Activated B cell treated with CpG ODN at 0.5 μM for 24 hours (primary cell): ENCODE data around the gene GIPC3. TPM values are rescaled to one million over a fixed set of nuclear protein-coding genes. Genes with fewer than 3 reads are reported as not detected.

ENCODE experiments used
- ATAC-seq: fragments of 200-7000 bp; cut with Tn5 transposase; one replicate; pipeline ENCODE4 v1.10.0; 2021; ENCODE audit warnings: low read depth, mild to moderate bottlenecking, moderate library complexity
- CTCF ChIA-PET: fragments of 350-600 bp; sonication (Branson Sonifier 250); formaldehyde crosslinking; loops from one replicate; lab custom pipeline; 2021; ENCODE audit warnings: antibody characterized with exemption; lab: Charles Lee
- POLR2A ChIA-PET: fragments of 350-600 bp; sonication (Branson Sonifier 250); formaldehyde crosslinking; loops from one replicate; lab custom pipeline; 2021; ENCODE audit warnings: antibody characterized with exemption; lab: Charles Lee
- DNase-seq: peaks from one replicate; pipeline ENCODE4 v3.0.0; 2022
- H3K27ac Mint-ChIP-seq: one replicate; pipeline ENCODE4 v1.8.0; 2020; ENCODE audit warnings: mixed read lengths
- H3K27me3 Mint-ChIP-seq: one replicate; pipeline ENCODE4 v1.8.0; 2021; ENCODE audit warnings: mixed read lengths
- H3K36me3 Mint-ChIP-seq: one replicate; pipeline ENCODE4 v1.8.0; 2021; ENCODE audit warnings: low read depth, mixed read lengths
- H3K4me1 Mint-ChIP-seq: one replicate; pipeline ENCODE4 v1.8.0; 2021; ENCODE audit warnings: mixed read lengths
- H3K4me3 Mint-ChIP-seq: one replicate; pipeline ENCODE4 v1.8.0; 2020; ENCODE audit warnings: mild to moderate bottlenecking, mixed read lengths
- H3K9me3 Mint-ChIP-seq: one replicate; pipeline ENCODE4 v1.8.0; 2020; ENCODE audit warnings: mixed read lengths
- CTCF ChIP-seq: fragments of 200-600 bp; IDR thresholded peaks from one replicate; pipeline ENCODE4 v1.8.0; 2022; ENCODE audit warnings: antibody characterized with exemption, mild to moderate bottlenecking
- intact Hi-C: fragments of 100-400 bp; cut with micrococcal nuclease; formaldehyde crosslinking; loops from one replicate; pipeline ENCODE4 v1.15.1; 2024
- total RNA-seq: library from RNA; stranded (reverse); gene quantifications from 2 replicates; pipeline ENCODE4 v1.2.3, GENCODE V29; 2022

The GIPC3 gene
- total RNA-seq, 1 donor from 2014 or later: 0.29 TPM

DNA sequence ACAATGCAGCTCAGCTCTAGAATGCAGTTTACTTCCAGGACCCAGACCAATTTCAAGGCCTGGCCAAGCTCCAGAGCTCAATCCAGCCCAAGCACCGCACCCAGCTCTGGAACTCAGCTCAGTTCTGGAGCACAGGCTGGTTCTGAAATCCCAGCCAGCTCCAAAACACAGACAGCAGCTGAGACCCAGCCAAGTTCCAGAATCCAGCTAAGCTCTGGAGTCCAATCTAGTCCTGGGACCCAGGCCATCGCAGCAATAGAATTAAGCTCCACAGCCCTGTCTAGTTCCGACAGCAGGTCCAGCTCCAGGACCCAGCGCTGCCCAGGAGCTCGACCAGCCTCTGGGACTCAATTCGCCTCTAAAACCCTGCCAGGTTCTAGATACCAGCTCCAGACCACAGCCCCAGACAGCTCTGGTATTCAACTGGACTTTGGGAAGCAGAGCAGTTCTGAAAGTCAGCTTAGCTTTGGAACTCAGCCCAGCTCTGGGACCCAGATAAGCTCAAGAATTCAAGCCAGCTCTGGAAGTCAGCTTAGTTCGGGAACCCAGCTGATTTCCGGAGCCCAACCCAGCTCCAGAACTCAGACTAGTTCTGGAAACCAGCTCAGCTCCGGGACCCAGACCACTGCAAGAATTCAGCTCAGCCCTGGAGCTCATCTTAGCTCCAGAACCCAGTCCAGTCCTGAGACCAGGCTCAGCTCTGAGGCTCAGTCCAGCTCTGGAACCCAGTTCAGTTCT lies 6.8 kb downstream of the GIPC3 start:
- H3K27ac Mint-ChIP-seq: no peak overlapping the region
- TF ChIP-seq CTCF: no peak
- no peaks in the 10 kb centered on the region for H3K27me3 Mint-ChIP-seq

DNA sequence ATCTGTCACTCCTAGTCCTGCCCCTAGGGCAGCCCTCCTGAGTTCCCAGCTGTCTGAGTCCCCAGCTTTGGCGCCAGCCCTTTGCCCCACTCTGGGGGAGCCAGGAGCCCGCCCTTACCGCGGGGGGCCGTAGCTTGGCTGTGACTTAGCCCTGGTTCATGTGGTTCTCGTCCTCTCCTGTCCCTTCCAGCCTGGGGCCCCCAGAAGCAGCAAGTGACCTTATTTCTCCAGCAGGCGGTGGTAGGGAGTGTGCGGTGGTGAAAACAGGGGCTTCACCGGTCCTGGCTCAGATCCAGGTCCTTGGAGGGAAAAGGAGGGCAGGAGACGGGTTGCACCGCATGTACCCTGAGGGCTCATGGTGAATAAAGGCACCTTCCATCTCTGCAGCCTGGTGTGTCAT lies 7.9 kb downstream of the GIPC3 start:
- intact Hi-C loops: no loop called here
- no peaks in the 10 kb centered on the region for H3K4me1 Mint-ChIP-seq
- no peak for DNase-seq
- no peaks in the 10 kb centered on the region for H3K36me3 Mint-ChIP-seq
- no peak overlapping the region for H3K4me3 Mint-ChIP-seq
- CTCF ChIA-PET: no interaction called here
- POLR2A ChIA-PET: no interaction called here
- ATAC-seq: no peak
- TF ChIP-seq CTCF: no peak
- H3K27ac Mint-ChIP-seq: no peak overlapping the region
- no peaks in the 10 kb centered on the region for H3K9me3 Mint-ChIP-seq
- no peaks in the 10 kb centered on the region for H3K27me3 Mint-ChIP-seq

More for the DNA sequence above, 6.8 kb downstream of the GIPC3 start:
- DNase-seq (no peak), ATAC-seq (no peak)
- H3K4me1 Mint-ChIP-seq: no peaks in the 10 kb centered on the region
- no peaks in the 10 kb centered on the region for H3K36me3 Mint-ChIP-seq
- POLR2A ChIA-PET: no interaction called here
- H3K4me3 Mint-ChIP-seq: no peak overlapping the region
- CTCF ChIA-PET: interaction anchor here (1.3 to 1.5 kb wide), 3 partner anchors 15 to 126 kb away, joined by 3 to 6 read pairs (median 3); partner anchors contain the start of gene TBXA2R
- H3K9me3 Mint-ChIP-seq: no peaks in the 10 kb centered on the region
- intact Hi-C loops: no loop called here

GRCh38 chr19:3595521-3596061 lies 10.3 kb downstream of the GIPC3 start:
- Mint-ChIP-seq H3K27me3 (no peaks in the 10 kb centered on the region), H3K4me3 (no peak overlapping the region), H3K4me1 (no peaks in the 10 kb centered on the region), H3K36me3 (no peaks in the 10 kb centered on the region), H3K9me3 (no peaks in the 10 kb centered on the region), H3K27ac (no peak overlapping the region)
- DNase-seq (no peak), ATAC-seq (no peak)
- intact Hi-C loops: no loop called here
- CTCF ChIA-PET: interaction anchor here (0.6 kb wide), 1 partner anchor 28 kb away, joined by 3 read pairs; no protein-coding TSS in a partner anchor
- no peak for TF ChIP-seq CTCF
- POLR2A ChIA-PET: no interaction called here

- no peak for DNase-seq
- ChIA-PET POLR2A (no interaction called here), CTCF (no interaction called here)
- no peak for TF ChIP-seq CTCF
- Mint-ChIP-seq H3K27me3 (no peaks in the 10 kb centered on the region), H3K9me3 (no peaks in the 10 kb centered on the region), H3K4me3 (no peak overlapping the region), H3K27ac (no peak overlapping the region), H3K4me1 (peaks cover 3% of the 10 kb centered on the region), H3K36me3 (no peaks in the 10 kb centered on the region)
- intact Hi-C loops: no loop called here
- ATAC-seq: no peak
These were observed 14.5 kb downstream of the GIPC3 start for GRCh38 chr19:3599776-3600187.

GRCh38 chr19:3601021-3601420 lies 15.7 kb downstream of the GIPC3 start:
- H3K4me3 Mint-ChIP-seq: no peak overlapping the region
- no peak for ATAC-seq

More at GRCh38 chr19:3601021-3601420, 15.7 kb downstream of the GIPC3 start:
- Mint-ChIP-seq H3K4me1 (peaks cover 3% of the 10 kb centered on the region), H3K9me3 (no peaks in the 10 kb centered on the region), H3K36me3 (no peaks in the 10 kb centered on the region), H3K27me3 (no peaks in the 10 kb centered on the region), H3K27ac (no peak overlapping the region)
- no peak for DNase-seq
- intact Hi-C loops: no loop called here
- TF ChIP-seq CTCF: no peak
- CTCF ChIA-PET: no interaction called here
- POLR2A ChIA-PET: no interaction called here
